BJ (cell line): ENCODE data around the gene SPTLC1. TPM values are rescaled to one million over a fixed set of nuclear protein-coding genes. Genes with fewer than 3 reads are reported as not detected.
"Not testable (repeated sequence)": the region's sequence is repeated elsewhere in the genome, so short reads cannot be mapped to it uniquely, and the experiment has no call there.

ENCODE experiments used
- CTCF ChIA-PET: fragments of 350-600 bp; formaldehyde crosslinking; extraction: SDS; loops from one replicate; lab custom pipeline; 2021; ENCODE audit warnings: antibody characterized with exemption, inconsistent platforms; lab: Yijun Ruan, JAX
- POLR2A ChIA-PET: fragments of 300-600 bp; sonication (Branson Sonifier 250); formaldehyde crosslinking; extraction: SDS; loops from one replicate; lab custom pipeline; 2021; ENCODE audit warnings: antibody characterized with exemption; lab: Charles Lee
- DNase-seq: peaks from one replicate; pipeline ENCODE4 v3.0.0-alpha.2; 2011; ENCODE audit warnings: low read depth
- H3K27me3 ChIP-seq: 2 replicates; pipeline ENCODE4 v1.6.0; 2011; ENCODE audit warnings: low read length; ENCODE audit not compliant: control insufficient read depth, insufficient read depth
- H3K36me3 ChIP-seq: 2 replicates; pipeline ENCODE4 v1.5.1; 2011; ENCODE audit warnings: low read length; ENCODE audit not compliant: control insufficient read depth, insufficient read depth
- H3K4me3 ChIP-seq: 2 replicates; pipeline ENCODE4 v1.5.1; 2011; ENCODE audit warnings: low read depth, mild to moderate bottlenecking, control low read depth, low read length
- CTCF ChIP-seq: IDR thresholded peaks from 2 replicates; pipeline ENCODE4 v1.5.1; 2011; ENCODE audit warnings: low read depth, mild to moderate bottlenecking, control low read depth, inconsistent platforms, low read length, moderate library complexity; ENCODE audit not compliant: insufficient read depth
- polyA plus RNA-seq: library from polyadenylated mRNA; depleted of rRNA; stranded (reverse); fragments of >200 nt; gene quantifications from 2 replicates; pipeline ENCODE4 v1.2.3, GENCODE V29; 2011

The SPTLC1 gene
- polyA plus RNA-seq, 1 experiment = 102 TPM

DNA sequence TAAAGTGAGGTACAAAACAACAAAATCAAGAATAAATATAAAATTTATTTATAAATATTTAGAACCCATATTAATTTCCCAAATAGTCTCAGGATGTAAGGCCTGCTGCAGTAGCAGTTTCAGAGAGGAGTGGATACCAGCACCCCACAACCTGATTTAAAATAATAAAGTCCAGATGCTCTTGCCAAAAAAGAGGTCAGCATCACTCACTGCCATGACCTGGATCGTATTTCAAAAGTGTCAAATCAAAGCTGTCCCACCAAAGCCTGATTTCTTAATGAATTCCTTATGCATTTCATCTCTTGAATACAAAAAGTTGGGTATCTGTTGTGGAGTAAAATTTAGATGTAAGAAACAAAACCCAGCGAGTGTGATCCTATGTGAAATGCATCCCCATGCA lies 107.2 kb downstream of the SPTLC1 start:
- Histone ChIP-seq H3K4me3 (no peak overlapping the region), H3K27me3 (no peaks in the 10 kb centered on the region), H3K36me3 (no peaks in the 10 kb centered on the region)
- no peak for DNase-seq
- no peak for TF ChIP-seq CTCF
- POLR2A ChIA-PET = no interaction called here
- CTCF ChIA-PET = interaction anchor here (1.3 kb wide), 1 partner anchor 53 kb away, joined by 4 read pairs; no protein-coding TSS in a partner anchor

DNA sequence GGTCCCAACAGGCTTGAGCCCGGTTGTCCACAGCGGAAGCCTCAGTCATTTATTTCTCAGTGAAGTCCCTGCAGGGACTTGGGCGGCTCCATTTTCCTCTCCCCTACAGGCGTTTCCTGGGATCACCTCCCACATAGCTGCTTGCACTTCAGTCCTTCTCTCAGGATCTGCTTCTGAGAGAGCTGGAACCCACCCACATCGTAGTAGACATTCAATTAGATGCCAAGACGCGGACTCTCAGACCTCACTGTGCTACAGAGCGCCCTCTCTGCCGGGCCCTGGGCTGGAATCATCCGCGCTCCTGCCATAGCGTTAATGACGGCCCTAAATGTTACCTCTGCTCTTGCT lies 111.2 kb downstream of the SPTLC1 start:
- TF ChIP-seq CTCF = no peak
- no peak overlapping the region for H3K4me3 ChIP-seq
- POLR2A ChIA-PET = no interaction called here
- CTCF ChIA-PET = no interaction called here
- no peak for DNase-seq
- no peaks in the 10 kb centered on the region for H3K36me3 ChIP-seq
- no peaks in the 10 kb centered on the region for H3K27me3 ChIP-seq

DNA sequence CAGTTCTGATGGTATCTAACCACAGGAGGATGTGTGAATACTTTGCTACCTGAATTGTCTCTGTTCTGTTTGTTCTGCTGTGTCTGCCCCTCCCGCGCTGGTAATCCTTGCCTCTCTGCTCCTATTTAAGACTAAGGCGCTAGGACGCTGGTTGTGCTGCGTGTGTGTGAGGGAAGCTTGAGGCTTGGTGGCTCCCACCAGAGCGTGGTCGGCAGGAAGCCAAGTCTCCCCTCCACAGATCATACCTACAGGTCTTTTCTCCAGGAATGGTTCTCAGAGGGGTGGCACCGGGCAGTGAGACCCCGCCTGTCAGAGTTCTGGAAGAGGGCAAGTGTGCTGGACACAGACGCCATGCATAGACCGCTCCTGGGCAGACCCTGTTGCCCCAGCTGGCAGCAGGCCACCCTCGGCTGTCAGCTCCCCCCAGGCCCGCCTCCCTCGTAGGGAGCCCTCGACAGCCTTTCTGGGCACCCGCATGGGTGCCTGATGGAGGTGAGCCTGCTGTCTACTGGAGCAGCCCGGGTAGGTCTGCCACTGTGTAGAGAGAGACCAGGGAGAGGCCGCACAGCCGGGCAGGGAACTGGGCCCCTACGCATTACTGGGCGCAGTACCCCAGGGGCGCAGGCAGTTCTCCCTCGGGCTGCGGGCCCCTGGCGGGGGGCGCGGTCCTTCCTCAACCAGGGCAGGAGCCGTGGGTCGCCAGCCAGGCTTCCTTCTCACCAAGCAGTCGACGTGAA lies 111.7 kb downstream of the SPTLC1 start:
- POLR2A ChIA-PET = no interaction called here
- CTCF ChIA-PET = no interaction called here
- Histone ChIP-seq H3K4me3 (no peak overlapping the region), H3K27me3 (no peaks in the 10 kb centered on the region), H3K36me3 (no peaks in the 10 kb centered on the region)
- no peak for TF ChIP-seq CTCF
- DNase-seq = no peak

DNA sequence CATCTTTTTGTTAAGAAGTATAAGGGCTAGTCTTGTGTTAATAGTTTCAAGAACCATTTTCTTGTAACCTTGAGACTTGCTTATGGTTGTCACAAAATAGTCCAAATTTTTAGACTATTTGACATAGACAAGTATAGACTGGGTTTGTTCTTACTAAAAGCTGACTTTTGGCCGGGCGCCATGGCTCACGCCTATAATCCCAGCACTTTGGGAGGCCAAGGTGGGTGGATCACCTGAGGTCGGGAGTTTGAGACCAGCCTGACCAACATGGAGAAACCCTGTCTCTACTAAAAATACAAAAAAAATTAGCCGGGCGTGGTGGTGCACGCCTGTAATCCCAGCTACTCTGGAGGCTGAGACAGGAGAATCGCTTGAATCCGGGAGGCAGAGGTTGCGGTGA lies 113.3 kb downstream of the SPTLC1 start:
- DNase-seq, H3K4me3 ChIP-seq, H3K36me3 ChIP-seq, H3K27me3 ChIP-seq, POLR2A ChIA-PET: not testable (repeated sequence)
- CTCF ChIA-PET = interaction anchor here (3.3 kb wide), 1 partner anchor 47 kb away, joined by 9 read pairs; no protein-coding TSS in a partner anchor

- H3K27me3 ChIP-seq = no peaks in the 10 kb centered on the region
- H3K4me3 ChIP-seq = no peak overlapping the region
- ChIA-PET POLR2A (no interaction called here), CTCF (interaction anchor here (0.6 to 3.3 kb wide), 2 partner anchors 33 to 47 kb away, joined by 3 to 9 read pairs; no protein-coding TSS in a partner anchor)
- no peaks in the 10 kb centered on the region for H3K36me3 ChIP-seq
- peak; percentile 50 for DNase-seq
- no peak for TF ChIP-seq CTCF
Measured at GRCh38 chr9:92001244-92001643, 114.0 kb downstream of the SPTLC1 start.
